Left lobe of liver (tissue), 2 donors: ENCODE data around the gene ATMIN. TPM values are rescaled to one million over a fixed set of nuclear protein-coding genes. Genes with fewer than 3 reads are reported as not detected.
A peak's percentile ranks its signal among the peaks of the same experiment; 100 is the strongest.

Experiments used
- ATAC-seq: fragments of 200-7000 bp; cut with Tn5 transposase; one replicate; pipeline ENCODE4 v1.9.1; 2020; ENCODE audit warnings: mild to moderate bottlenecking, moderate library complexity
- DNase-seq: peaks from one replicate; pipeline ENCODE4 v3.0.0-alpha.2; 2020; ENCODE audit warnings: low spot score
- total RNA-seq: library from RNA; stranded (reverse); gene quantifications from one replicate; pipeline ENCODE4 v1.2.1, GENCODE V29; 2021
- donor health status: DM: no; HTN: no; CAD: no; lungs with moderate emphysema.
- donor health status: DM: no; HTN: yes; CAD: no.

ATMIN gene
- total RNA-seq, 1 donor from 2014 or later: 13.7 TPM

DNA sequence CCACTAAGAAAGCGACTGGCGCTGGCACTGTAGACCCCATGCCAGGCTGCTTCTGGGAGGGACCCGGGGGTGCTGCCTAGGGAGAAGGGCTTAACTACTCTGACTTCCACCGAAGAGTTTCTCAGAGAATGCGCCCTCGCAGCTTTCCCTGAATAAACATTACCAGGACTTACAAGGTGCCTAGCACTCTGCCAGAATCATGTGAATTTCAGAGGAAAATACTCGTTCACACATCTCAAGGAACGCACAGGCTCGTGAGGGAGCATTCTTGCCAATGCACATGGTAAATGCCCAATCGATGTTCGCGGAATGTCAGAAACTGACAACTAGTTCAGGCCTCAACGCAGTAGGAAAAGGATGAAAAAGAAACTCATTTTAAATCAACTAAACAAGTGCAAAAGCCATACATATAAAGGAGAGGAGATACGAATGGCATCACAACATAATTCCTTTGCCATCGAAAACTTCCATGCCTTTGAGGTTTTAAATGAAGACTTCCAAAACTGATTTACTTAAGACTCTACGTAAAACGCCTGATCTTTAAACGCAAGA is 30.0 kb upstream of the ATMIN start:
- ATAC-seq (no peak), DNase-seq (no peak)

DNA sequence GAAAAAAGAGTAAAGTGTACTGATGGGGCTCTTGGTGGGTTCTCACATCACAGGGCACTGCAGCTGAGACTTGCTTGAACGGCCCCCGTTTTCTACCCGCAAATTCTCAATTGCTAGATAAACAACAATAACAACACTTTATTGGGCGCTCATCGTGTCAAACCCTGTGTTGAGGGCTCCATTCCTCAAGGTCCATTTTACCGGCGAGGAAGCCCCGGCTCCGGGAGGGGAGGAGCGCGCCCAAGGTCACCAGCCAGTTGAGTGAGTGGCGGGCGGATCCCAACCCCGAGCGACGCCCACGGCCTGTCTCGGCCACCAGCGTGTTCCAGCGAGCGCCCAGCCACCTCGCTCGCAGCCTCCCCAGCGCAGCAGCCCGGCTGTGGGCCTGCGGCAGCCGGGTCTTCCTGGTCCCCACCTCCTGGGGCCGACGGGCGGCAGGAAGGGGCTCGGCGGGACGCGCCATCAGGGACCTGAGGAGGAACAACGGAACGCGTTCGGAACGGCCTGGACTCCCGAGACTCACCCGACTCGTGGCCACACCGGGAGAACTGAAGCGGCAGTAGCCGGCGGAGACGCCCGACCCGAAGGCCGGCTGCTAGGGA is 29.3 kb upstream of the ATMIN start:
- ATAC-seq: peak; percentile 72
- DNase-seq: peak; percentile 81

DNA sequence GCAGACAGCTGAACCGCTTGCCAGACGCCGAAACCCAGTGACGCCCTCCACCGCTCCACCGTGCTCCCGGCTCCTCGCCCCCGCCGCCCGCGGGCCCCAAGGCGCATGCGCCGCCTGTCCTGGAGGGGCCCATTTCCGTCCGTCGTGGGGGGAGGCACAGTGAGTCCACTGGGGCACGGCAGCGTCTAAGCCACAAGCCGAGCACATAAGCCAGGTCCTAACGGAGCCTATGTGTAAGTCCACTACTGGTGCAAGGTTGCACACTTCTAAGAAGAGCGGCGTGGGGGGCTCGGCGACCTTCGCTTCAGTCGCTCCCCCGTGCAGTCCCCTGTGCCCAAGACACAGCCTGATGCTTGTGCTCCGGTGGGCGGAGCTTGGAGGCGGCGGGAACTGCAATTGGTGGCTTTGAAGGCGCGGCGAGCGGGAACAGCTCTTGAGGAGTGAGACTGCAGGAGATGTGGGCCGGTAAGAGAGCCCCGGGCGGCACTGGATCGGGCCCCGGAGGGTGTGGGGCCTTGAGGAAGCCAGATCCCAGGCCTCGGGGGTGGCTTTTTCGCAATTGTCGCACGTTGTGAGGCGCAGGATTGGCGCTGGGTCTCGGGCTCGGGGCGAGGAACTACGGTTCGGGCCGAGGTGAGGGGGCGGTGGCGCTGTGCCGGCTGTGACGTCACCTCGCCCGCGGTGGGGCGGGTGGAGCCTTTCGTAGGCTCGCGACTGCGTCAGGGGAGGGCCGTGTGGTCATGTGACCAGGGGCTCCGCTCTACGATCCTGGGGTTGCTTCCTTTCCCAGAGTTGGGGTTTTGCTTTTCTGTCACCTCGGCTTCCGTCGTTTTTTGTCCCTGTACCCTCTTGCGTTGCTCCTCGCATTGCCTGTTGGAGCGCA is 28.6 kb upstream of the ATMIN start, which contains the start of the genes CENPN and CMC2:
CENPN (plus strand) TSS at position 402 of the 883 bp plus-strand sequence. CDS start 4,726 bp downstream, outside the sequence.
CMC2 (minus strand) TSS at position 73 of the 883 bp plus-strand sequence. CDS start 9,491 bp downstream, outside the sequence.
- DNase-seq: peak; percentile 99
- peak; percentile 89 for ATAC-seq

DNA sequence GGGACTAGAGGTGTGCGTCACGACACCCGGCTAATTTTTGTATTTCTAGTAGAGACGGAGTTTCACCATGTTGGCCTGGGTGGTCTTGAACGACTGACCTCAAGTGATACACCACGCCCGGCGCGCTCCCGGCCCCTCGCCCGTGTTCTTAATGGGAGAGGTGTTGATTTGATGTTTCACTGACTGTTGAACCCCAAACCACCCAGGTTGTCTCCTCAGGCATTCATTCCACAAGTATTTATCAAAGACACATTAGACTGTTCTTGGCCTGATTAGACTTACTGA is 27.2 kb upstream of the ATMIN start:
- DNase-seq: no peak
- ATAC-seq: no peak

DNA sequence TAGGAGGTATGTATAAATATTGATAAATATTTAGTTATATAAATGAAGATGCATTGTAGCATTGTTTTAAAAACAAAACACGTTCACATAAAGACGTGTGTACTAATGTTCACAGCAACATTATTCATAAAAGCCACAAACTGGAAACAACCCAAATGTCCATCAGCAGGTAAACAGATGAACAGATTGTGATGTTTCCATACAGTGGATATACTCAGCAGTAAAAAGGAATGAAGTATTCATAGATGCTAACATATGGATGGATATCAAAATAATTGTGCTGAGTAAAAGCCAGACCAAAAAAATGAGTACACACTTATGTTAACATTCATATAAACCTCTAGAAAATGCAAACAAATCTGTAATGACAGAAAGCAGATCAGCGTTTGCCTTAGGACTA is 22.7 kb upstream of the ATMIN start:
- ATAC-seq (no peak), DNase-seq (no peak)

DNA sequence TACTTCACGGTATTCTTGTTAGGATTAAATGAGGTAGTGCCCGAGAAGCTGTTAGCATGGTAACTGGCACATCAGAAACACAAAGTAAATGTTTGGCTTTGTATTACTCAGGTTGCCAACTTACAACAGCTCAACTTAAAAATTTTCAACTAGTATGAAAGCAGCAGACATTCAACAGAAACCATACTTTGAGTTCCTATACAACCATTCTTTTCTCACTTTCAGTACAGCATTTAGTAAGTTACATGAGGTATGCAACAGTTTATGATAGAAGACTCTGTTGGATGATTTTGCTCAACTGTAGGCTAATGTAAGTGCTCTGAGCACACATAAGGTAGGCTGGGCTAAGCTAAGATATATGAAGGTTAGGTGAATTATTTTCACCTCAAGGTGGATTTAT is 21.0 kb upstream of the ATMIN start:
- ATAC-seq (no peak), DNase-seq (no peak)

DNA sequence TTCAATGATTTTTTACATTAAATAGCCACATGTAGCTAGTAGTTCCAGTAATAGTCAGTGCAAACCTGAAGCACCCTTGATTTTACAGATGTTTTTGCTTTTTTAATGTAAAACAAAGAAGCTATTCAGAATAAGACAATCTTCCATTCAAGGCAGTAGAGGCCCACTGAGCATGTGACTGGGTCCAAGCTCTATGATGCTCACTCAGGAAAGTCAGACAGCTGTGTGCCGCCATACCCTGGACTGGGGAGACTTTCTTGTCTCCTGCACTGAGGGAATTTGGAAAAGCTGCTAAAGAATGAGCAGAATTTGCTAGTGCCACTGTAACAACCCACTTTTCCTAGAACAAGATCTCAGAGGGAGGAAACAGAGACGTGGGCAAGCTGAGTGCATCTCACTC is 17.1 kb upstream of the ATMIN start:
- ATAC-seq (no peak), DNase-seq (no peak)

DNA sequence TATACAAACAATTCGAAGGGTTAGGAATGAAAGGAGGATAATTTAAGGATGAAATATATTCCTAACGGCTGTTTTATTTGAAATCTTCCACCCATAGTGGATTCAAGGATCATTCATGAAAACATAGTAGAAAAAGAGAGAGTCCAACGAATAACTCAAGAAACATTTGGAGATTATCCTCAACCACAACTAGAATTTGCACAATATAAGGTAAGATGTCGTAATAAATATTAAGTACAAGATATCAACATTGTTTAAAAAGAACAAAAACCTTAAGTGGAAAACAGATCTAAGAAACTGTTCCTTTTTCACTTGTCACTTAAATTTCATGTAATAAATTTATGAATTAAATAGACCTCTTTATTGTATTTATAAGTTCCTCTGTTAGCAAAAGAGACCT is 9.2 kb upstream of the ATMIN start:
- DNase-seq (no peak), ATAC-seq (no peak)

DNA sequence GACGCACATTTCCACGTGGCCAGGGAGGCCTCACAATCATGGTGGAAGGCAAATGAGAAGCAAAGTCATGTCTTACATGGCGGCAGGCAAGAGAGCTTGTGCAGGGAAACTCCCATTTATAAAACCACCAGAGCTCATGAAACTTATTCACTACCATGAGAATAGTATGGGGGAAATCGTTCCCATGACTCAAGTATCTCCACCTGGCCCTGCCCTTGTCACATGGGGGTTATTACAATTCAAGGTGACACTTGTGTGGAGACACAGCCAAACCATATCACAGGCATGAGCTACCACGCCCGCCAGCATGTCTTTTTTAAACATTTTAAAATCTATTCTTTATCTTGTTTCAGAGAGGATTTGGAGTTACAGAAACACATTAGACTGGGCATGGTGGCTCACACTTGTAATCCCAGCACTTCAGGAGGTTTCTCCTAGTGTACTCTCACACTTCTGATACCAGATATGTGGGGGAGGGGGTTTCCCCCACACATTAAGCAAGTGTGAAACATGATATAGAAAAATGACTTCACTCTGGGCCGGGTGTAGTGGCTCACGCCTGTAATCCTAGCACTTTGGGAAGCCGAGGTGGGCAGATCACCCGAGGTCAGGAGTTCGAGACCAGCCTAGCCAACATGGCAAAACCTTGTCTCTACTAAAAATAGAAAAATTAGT is 5.6 kb upstream of the ATMIN start:
- no peak for ATAC-seq
- DNase-seq: no peak

DNA sequence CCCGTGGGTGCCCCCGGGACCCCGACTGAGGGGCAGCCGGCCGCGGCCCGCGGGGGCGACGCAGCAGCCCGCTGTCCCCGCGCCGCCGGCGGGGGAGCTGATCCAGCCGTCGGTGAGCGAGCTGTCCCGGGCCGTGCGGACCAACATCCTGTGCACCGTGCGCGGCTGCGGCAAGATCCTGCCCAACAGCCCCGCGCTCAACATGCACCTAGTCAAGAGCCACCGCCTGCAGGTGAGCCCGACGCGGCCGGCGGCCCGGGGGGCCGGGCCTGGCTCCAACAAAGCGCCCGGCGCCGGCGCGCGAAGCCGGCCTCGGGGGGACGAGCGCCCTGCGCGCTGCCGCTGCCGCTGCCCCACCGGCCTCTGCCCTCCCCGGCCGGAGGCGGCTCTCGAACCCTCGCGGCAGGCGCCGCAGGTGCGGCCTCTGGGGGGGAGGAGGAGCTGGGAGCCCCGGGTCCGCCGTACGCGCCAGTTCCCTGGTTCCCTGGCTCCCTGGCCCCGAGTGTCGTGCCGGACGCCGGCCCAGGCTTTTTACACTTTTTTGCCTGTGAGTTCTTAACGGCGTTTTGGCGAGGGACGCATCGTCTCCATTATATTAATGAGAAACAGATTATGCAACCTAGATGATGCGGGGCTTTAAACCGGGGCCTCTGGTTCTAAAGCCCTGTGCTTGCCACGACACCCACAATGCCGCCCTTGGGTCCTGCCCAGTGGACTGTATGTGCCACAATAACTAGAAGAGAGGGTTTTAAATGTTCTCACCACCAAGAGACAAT is 521 bp downstream of the ATMIN start:
- peak; percentile 59 for ATAC-seq
- DNase-seq: peak; percentile 59

DNA sequence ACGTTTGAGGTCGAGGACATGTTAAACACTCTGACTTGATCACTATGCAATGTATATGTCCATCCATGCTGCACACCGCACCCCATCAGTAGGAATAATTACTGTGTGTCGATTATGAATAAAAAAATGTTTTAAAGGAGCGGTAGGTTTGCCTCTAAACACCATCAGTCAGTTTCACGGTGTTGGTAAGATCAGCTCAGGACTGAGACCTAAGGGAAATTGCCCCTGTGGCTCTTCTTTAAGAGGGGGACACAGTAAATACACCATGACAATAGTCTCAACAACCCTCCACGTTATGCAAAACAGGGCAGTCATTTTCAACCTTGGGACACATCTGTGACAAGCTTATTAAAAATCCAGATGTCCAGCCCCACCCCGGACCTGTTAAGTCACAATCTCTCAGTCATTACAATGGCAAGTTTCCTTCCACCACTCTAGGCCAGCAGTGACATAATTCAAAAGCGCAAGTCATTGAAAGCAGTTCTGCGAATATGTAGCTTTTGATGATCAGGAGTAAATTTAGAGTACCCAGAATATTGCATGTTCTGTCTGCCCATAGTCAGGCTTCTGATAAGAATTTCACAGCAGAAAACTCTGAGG is 1.2 kb downstream of the ATMIN start:
- ATAC-seq: no peak
- no peak for DNase-seq

DNA sequence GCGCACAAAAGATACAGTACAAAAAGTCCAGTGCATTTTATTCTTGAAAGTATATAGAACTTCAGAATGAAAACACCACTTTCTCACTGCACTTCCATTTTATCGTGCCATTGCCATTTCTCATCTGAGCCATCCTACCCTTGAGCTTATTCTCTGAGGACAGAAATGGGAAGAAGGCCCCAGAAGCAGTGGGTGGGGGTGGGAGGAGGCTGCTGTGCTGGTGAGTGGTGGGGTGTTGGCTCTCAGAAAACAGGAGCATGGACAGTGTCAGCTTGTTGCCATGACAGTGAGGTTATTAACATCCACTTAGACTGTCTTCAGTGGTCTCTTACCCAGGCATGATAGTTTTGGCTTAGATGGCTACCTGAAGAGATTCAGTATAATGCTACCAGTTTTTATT is 4.5 kb downstream of the ATMIN start:
- no peak for ATAC-seq
- DNase-seq: no peak

DNA sequence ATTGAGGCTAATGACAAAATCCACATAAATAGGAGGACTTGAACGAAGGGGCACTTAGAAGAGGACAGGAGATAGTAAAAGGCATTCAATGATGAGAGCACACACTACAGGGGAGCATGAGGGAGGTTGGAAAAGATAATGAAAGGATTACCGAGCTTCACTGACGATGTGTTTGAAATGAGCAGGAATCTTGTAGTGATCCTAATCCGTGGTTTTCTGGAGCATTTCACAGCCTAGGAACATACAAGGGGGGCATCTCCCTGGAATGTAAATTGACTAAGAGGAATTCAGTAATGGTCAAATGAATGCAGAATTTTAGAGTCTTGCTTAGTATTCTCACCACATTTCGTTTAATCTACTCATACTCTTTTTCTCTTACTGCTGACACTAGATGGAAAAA is 5.2 kb downstream of the ATMIN start:
- DNase-seq (no peak), ATAC-seq (no peak)

DNA sequence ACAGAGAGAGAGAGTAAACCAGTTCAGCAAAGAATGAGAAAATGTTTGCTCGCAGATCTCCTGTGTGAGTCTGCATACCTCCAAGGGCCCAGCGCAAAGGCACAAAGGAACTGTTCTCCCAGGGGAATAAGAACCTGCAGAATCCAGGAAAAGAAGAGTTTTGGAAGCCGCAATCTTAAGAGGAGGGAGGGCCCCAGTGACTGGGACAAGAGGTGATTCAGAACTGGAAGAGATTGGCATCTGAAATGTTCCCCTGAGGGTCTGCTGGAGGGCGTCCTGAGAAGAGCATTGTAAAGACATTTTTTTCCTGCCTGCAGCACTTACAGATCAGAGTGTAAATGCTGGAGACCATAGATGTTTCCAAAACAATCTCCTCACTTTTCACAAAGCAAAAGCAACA is 6.1 kb downstream of the ATMIN start:
- ATAC-seq (no peak), DNase-seq (no peak)

DNA sequence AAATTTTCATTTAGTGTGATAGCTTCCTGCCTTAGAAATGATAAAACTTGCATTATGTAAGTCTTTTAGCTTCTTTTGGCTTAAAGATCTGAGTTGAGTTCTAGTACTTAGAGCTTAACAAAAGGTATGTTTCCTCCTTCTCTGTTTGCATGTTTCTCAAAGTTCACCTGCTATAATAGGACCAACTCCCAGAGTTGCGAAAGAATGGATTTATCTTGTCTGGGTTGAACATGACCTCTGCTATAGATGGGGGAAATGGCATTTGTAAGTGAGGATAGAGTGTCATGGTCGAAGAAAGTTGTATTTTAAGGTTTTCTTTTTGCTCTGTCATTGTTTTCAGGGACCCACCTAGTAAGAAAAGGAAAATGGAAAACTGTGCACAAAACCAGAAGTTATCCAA is 7.2 kb downstream of the ATMIN start:
- ATAC-seq: no peak
- no peak for DNase-seq

DNA sequence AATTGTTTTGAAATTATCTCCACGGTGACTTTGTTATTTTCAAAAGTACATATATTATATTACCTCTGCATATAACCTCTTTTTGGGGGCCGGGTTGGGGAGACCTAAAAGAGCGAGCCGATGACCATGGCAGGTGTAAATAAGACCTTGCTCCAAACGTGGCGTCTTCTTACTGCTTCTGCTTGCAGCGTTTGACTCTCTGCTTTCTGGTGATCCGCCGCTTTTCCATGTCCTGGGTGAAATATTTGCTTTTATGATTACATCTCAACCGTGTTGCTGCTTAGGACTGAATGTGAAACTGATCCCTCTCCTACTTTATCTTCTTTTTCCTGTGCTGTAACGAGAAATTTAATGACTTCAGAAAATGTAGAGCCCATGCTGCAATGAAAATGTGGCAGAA is 18.1 kb downstream of the ATMIN start:
- no peak for DNase-seq
- ATAC-seq: no peak

DNA sequence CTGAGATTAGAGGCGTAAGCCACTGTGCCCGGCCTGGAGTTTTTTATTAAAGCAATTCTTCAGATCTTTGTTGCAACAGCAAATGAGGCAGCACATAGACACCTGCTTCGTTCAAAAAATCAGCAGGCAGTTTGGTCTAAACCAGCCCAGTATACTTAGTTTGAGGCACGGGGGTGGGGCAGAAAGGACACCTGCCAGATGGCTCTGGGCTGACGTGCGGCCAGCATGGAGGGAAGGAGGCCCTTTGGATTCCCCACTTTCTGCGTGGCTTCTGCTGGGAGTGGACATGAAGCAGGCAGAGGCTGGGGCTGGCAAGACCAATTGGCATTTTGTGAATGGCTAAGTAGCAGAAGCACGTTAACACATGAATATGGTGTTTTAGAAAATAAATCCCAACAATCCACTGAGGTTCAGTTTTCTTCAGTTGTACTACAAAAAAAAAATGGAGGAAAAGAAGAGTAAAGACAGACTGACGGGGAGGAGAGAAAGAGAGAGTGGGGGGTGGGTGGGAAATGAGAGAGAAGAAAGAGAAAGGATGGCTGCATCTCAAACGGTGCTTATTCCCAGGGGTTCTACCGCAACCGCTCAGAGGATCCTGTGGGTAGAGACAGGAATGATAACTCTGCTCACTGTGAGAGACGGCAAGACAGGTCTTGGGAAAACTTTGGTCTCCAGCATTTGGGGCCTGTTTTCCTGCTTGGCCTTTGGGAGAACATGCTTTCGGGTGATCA is 25.1 kb downstream of the ATMIN start:
- DNase-seq (no peak), ATAC-seq (no peak)

DNA sequence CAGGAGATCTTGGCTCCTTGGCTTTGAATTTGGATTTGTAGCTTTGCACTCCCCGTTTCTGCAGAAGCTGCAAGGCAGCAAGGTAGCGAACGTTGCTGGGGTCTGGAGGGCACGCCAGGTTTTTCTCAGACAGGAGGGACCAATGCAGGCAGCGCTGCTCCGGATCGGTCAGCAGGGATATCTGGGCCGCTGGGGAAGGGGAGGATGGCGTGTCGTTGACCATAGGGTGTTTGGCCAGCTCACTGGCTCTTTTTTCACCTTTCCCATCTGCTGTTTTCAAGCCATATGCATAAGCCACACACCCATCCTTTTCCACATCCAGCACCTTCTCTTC is 25.6 kb downstream of the ATMIN start:
- DNase-seq: no peak
- ATAC-seq: no peak

DNA sequence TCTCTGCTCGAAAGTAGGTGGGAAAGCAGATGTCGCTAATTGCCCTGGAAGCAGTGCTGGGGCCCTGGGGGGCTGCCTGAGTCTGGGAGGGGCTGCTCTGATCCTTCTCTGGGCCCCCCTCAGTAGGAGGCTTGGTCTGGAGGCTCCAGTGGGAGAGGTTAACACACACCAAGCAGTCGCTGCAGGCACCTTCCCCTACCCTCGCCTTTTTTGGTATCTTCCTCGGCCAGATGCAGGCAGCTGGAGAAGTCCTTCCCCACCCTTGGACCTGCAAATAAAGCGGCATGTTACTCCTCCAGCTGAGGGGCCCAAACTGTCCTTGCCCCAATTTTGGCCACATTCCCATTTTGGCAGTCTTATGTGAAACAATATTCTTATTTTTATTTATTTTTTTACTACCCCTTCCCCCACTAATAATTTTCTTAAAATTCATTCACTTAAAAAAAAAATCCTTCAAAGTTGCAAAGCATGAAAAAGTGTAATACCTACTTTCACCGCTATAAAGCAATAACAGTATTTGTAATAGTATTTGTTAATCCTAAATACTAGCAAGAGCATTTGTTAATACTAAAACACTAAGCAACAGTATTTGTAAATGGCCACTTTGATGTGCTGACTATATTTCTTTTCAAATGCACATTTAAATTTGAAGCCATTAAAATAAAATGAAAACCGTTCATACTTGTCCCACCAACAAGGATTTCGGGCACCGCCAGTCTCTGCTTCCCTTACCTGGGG is 26.4 kb downstream of the ATMIN start:
- ATAC-seq (no peak), DNase-seq (no peak)
